Astrocyte (in vitro differentiated cells and primary cell): ENCODE data around the gene CLDN20. TPM values are rescaled to one million over a fixed set of nuclear protein-coding genes. Genes with fewer than 3 reads are reported as not detected.

Source experiments
- DNase-seq: peaks from one replicate; pipeline ENCODE4 v3.0.0-alpha.2; 2010; ENCODE audit warnings: low read depth
- FAIRE-seq: peaks from 2 replicates; lab custom pipeline; 2011; peaks lifted over from hg19 to GRCh38; lab: Jason Lieb, UNC
- H2AFZ ChIP-seq: 2 replicates; pipeline ENCODE4 v1.6.0; 2012; ENCODE audit warnings: low read depth, low read length, inconsistent platforms
- H3K27ac ChIP-seq: 2 replicates; pipeline ENCODE4 v1.5.1; 2011; ENCODE audit warnings: low read depth, low read length, inconsistent platforms
- H3K27me3 ChIP-seq: 2 replicates; pipeline ENCODE4 v1.6.0; 2011; ENCODE audit warnings: low read length, inconsistent platforms; ENCODE audit not compliant: insufficient read depth
- H3K36me3 ChIP-seq: 2 replicates; pipeline ENCODE4 v1.5.1; 2011; ENCODE audit warnings: low read length, inconsistent platforms; ENCODE audit not compliant: insufficient read depth
- H3K4me1 ChIP-seq: 2 replicates; pipeline ENCODE4 v1.5.1; 2011; ENCODE audit warnings: low read length, inconsistent platforms; ENCODE audit not compliant: insufficient read depth
- H3K4me2 ChIP-seq: 2 replicates; pipeline ENCODE4 v1.6.0; 2012; ENCODE audit warnings: low read length, inconsistent platforms
- H3K4me3 ChIP-seq: 2 replicates; pipeline ENCODE4 v1.5.1; 2011; ENCODE audit warnings: low read depth, mild to moderate bottlenecking, low read length, inconsistent platforms; ENCODE audit not compliant: insufficient read depth
- H3K79me2 ChIP-seq: 2 replicates; pipeline ENCODE4 v1.6.0; 2012; ENCODE audit warnings: mild to moderate bottlenecking, low read length, inconsistent platforms; ENCODE audit not compliant: insufficient read depth
- H3K9ac ChIP-seq: 2 replicates; pipeline ENCODE4 v1.6.0; 2012; ENCODE audit warnings: mild to moderate bottlenecking, low read length, inconsistent platforms
- H3K9me3 ChIP-seq: 2 replicates; pipeline ENCODE4 v1.5.1; 2012; ENCODE audit warnings: low read depth, mild to moderate bottlenecking, low read length, inconsistent platforms; ENCODE audit not compliant: insufficient read depth
- H4K20me1 ChIP-seq: 2 replicates; pipeline ENCODE4 v1.6.0; 2012; ENCODE audit warnings: low read length, inconsistent platforms; ENCODE audit not compliant: insufficient read depth
- H3K27ac Mint-ChIP-seq: one replicate; pipeline ENCODE4 v1.8.0; 2021; ENCODE audit warnings: mild to moderate bottlenecking, mixed read lengths; ENCODE audit not compliant: unreplicated experiment
- H3K27me3 Mint-ChIP-seq: one replicate; pipeline ENCODE4 v1.8.0; 2021; ENCODE audit warnings: low read depth, mixed read lengths; ENCODE audit not compliant: unreplicated experiment
- H3K36me3 Mint-ChIP-seq: one replicate; pipeline ENCODE4 v1.8.0; 2021; ENCODE audit warnings: low read depth, mixed read lengths; ENCODE audit not compliant: unreplicated experiment
- H3K4me1 Mint-ChIP-seq: one replicate; pipeline ENCODE4 v1.8.0; 2021; ENCODE audit warnings: low read depth, mixed read lengths; ENCODE audit not compliant: unreplicated experiment
- H3K4me3 Mint-ChIP-seq: one replicate; pipeline ENCODE4 v1.8.0; 2021; ENCODE audit warnings: mild to moderate bottlenecking, moderate library complexity, mixed read lengths; ENCODE audit not compliant: unreplicated experiment
- H3K9me3 Mint-ChIP-seq: one replicate; pipeline ENCODE4 v1.8.0; 2021; ENCODE audit warnings: mild to moderate bottlenecking, mixed read lengths; ENCODE audit not compliant: unreplicated experiment
- CTCF ChIP-seq: IDR thresholded peaks from 2 replicates; pipeline ENCODE4 v1.5.1; 2011; ENCODE audit warnings: low read depth, mild to moderate bottlenecking, inconsistent platforms, low read length, moderate library complexity; ENCODE audit not compliant: insufficient read depth
- EZH2 ChIP-seq: IDR thresholded peaks from 2 replicates; pipeline ENCODE4 v1.6.1; 2012; ENCODE audit warnings: mild to moderate bottlenecking, low read length, inconsistent platforms; ENCODE audit not compliant: insufficient read depth
- total RNA-seq: library from RNA; stranded (reverse); gene quantifications from 2 replicates; pipeline ENCODE4 v1.2.1, GENCODE V29; 2021

Gene CLDN20
- total RNA-seq, 1 donor from 2014 or later = not detected

- no peak for TF ChIP-seq CTCF
- no peak for TF ChIP-seq EZH2
- FAIRE-seq (no peak), DNase-seq (no peak)
- Histone ChIP-seq H3K79me2 (peaks cover 3% of the 10 kb centered on the region), H3K4me2 (no peak overlapping the region), H3K36me3 (peaks cover 11% of the 10 kb centered on the region), H3K27ac (no peak overlapping the region), H3K4me1 (peaks cover 9% of the 10 kb centered on the region), H3K27me3 (no peaks in the 10 kb centered on the region), H4K20me1 (no peaks in the 10 kb centered on the region), H3K9ac (no peak overlapping the region), H3K9me3 (no peaks in the 10 kb centered on the region), H3K4me3 (no peak overlapping the region), H2AFZ (no peak overlapping the region)
- no peaks in the 10 kb centered on the region for H3K27me3 Mint-ChIP-seq
- no peak overlapping the region for H3K27ac Mint-ChIP-seq
- H3K4me1 Mint-ChIP-seq = peaks cover 7% of the 10 kb centered on the region
- no peak overlapping the region for H3K4me3 Mint-ChIP-seq
- H3K36me3 Mint-ChIP-seq = peaks cover 8% of the 10 kb centered on the region
- H3K9me3 Mint-ChIP-seq = peaks cover 1% of the 10 kb centered on the region
Measured at GRCh38 chr6:155303361-155303870, 39.6 kb downstream of the CLDN20 start.

GRCh38 chr6:155306958-155307357 lies 43.1 kb downstream of the CLDN20 start:
- H3K27me3 ChIP-seq = no peaks in the 10 kb centered on the region
- no peaks in the 10 kb centered on the region for H3K9me3 ChIP-seq
- H3K79me2 ChIP-seq = no peaks in the 10 kb centered on the region
- no peak for DNase-seq
- peaks cover 10% of the 10 kb centered on the region for H3K36me3 Mint-ChIP-seq
- no peak overlapping the region for H2AFZ ChIP-seq
- H4K20me1 ChIP-seq = no peaks in the 10 kb centered on the region
- FAIRE-seq = no peak
- H3K36me3 ChIP-seq = peaks cover 14% of the 10 kb centered on the region
- peaks cover 1% of the 10 kb centered on the region for H3K9me3 Mint-ChIP-seq
- no peak overlapping the region for H3K4me3 ChIP-seq
- no peak for TF ChIP-seq EZH2
- no peak for TF ChIP-seq CTCF
- H3K27ac Mint-ChIP-seq = no peak overlapping the region
- H3K9ac ChIP-seq = no peak overlapping the region
- H3K27me3 Mint-ChIP-seq = no peaks in the 10 kb centered on the region
- H3K4me2 ChIP-seq = no peak overlapping the region
- H3K4me1 ChIP-seq = peaks cover 12% of the 10 kb centered on the region
- no peak overlapping the region for H3K27ac ChIP-seq
- peaks cover 4% of the 10 kb centered on the region for H3K4me1 Mint-ChIP-seq
- H3K4me3 Mint-ChIP-seq = no peak overlapping the region

- no peaks in the 10 kb centered on the region for H3K9me3 ChIP-seq
- no peak overlapping the region for H3K4me2 ChIP-seq
- H3K4me1 ChIP-seq = peaks cover 8% of the 10 kb centered on the region
- no peak for DNase-seq
- H3K9ac ChIP-seq = no peak overlapping the region
- peaks cover 2% of the 10 kb centered on the region for H3K4me1 Mint-ChIP-seq
- no peak overlapping the region for H3K4me3 Mint-ChIP-seq
- H3K27me3 Mint-ChIP-seq = no peaks in the 10 kb centered on the region
- no peaks in the 10 kb centered on the region for H3K27me3 ChIP-seq
- FAIRE-seq = no peak
- no peak overlapping the region for H3K27ac ChIP-seq
- H3K4me3 ChIP-seq = no peak overlapping the region
- peaks cover 9% of the 10 kb centered on the region for H3K36me3 Mint-ChIP-seq
- H3K9me3 Mint-ChIP-seq = peaks cover 1% of the 10 kb centered on the region
- TF ChIP-seq EZH2 (no peak), CTCF (no peak)
- H4K20me1 ChIP-seq = no peaks in the 10 kb centered on the region
- H3K36me3 ChIP-seq = peaks cover 14% of the 10 kb centered on the region
- no peak overlapping the region for H3K27ac Mint-ChIP-seq
- H2AFZ ChIP-seq = no peak overlapping the region
- H3K79me2 ChIP-seq = peaks cover 16% of the 10 kb centered on the region
Measured at GRCh38 chr6:155309150-155309549, 45.3 kb downstream of the CLDN20 start.
